Ovary (tissue), 9 donors: ENCODE results near the gene PRRG2. TPM values are rescaled to one million over a fixed set of nuclear protein-coding genes. Genes with fewer than 3 reads are reported as not detected.

Experiments used
- DNase-seq, 5 donors: peaks; one replicate each; pipeline ENCODE4 v3.0.0-alpha.2; 2019 to 2020
- H3K27ac ChIP-seq, 2 donors: fragments of 200-600 bp; one replicate each; pipeline versions ENCODE4 v1.5.1 to v1.8.0; 2019 to 2022
- H3K27me3 ChIP-seq: fragments of 200-600 bp; one replicate; pipeline ENCODE4 v1.8.0; 2022
- H3K36me3 ChIP-seq: fragments of 200-600 bp; sonication (generic); one replicate; pipeline ENCODE4 v1.5.1; 2019
- H3K4me1 ChIP-seq: one replicate; pipeline ENCODE4 v1.8.1; 2013; ENCODE audit warnings: mild to moderate bottlenecking, moderate library complexity; ENCODE audit not compliant: insufficient read depth
- H3K4me3 ChIP-seq: fragments of 200-600 bp; sonication (generic); one replicate; pipeline ENCODE4 v1.5.1; 2017
- H3K9me3 ChIP-seq, 2 donors: fragments of 200-600 bp in 1 of 2; sonication (generic) in 1 of 2; one replicate each; pipeline versions ENCODE4 v1.5.1 to v1.8.1; 2013 to 2019; ENCODE audit warnings: mild to moderate bottlenecking in 1 of 2, moderate library complexity in 1 of 2
- EP300 ChIP-seq: sonication (generic); formaldehyde crosslinking; IDR thresholded peaks from one replicate; pipeline ENCODE4 v1.6.1; 2017; ENCODE audit warnings: antibody characterized with exemption
- POLR2A ChIP-seq: fragments of 450-650 bp; IDR thresholded peaks from one replicate; pipeline ENCODE4 v1.6.1; 2017; ENCODE audit warnings: antibody characterized with exemption, mild to moderate bottlenecking, moderate library complexity
- WGBS, 3 donors: extraction: QIAGEN DNeasy Blood & Tissue Kit in 1 of 3; methylation state at CpG; one replicate each; pipeline versions ENCODE4 v1.1.5 to v1.1.7; 2013 to 2017; 5-methylcytosine and 5-hydroxymethylcytosine counted together
- intact Hi-C, 4 donors: fragments of 100-400 bp; cut with DNase I; formaldehyde crosslinking; loops; one replicate each; pipeline versions ENCODE4 v1.11.0 to v1.15.1; 2022 to 2023
- polyA plus RNA-seq, 2 donors: library from polyadenylated mRNA; stranded (reverse); fragments of 200-250 nt in 1 of 2; fragments of 350-450 nt in 1 of 2; fragmentation: Illumina TruSeq in 1 of 2; extraction: RNeasy Lipid Tissue Mini Kit (QIAGEN cat#74804) in 1 of 2; gene quantifications; one replicate each; pipeline ENCODE4 v1.2.3, GENCODE V29; 2013 to 2014
- total RNA-seq, 7 donors: library from RNA; depleted of rRNA in 2 of 7; stranded (reverse); fragments of >200 nt in 2 of 7; fragmentation: NEBNext Ultra II Directional in 3 of 7; extraction: Animal tissue kit (Norgen Biotek cat#: 25700) in 3 of 7; gene quantifications; one replicate each; pipeline versions ENCODE4 v1.1.0 to v1.2.4, GENCODE V29; 2016 to 2023
- TF ChIP-seq, protein P1 (sequence below), 3 donors: fragments of 450-650 bp in 2 of 3; fragments of 200-600 bp in 1 of 3; IDR thresholded peaks; one replicate each; pipeline versions ENCODE4 v1.5.1 to v1.8.0; 2016 to 2022; ENCODE audit warnings: antibody characterized with exemption in 3 of 3, mild to moderate bottlenecking in 1 of 3
- donor health status: DM: no; HTN: no; CAD: no; lungs with moderate emphysema.
- donor health status: DM: no; HTN: no; CAD: no.
- donor health status: Bipolar disorder and iron deficiency.
- donor health status: DM: yes; HTN: yes; CAD: no.
- donor health status: DM: no; HTN: no; CAD: no.
- donor health status: DM: yes; HTN: yes; CAD: no.

The PRRG2 gene
- total and polyA plus RNA-seq, 9 donors: 0.65 to 4.0 (median 1.1) TPM; not detected in 3

DNA sequence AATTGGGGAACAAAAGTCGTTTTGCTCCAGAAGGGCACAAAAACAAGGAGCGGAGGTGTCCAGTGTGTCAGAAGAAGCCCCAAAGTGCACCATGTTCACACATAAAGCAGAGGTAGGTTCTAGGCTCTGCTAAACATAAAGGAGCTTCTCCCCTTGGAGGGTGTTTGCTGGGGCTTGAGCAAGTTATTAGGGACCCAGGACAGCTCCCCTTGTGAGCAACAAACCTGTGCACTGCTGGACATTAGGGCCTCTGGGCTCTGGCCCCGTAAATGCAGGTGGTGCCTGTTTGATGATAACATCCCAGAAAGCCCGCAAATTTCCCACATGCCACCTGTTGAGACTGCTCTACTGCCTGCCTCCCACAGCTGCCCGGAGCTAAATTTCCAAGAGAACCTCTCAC lies 42.5 kb upstream of the PRRG2 start:
- intact Hi-C loops: no loop called here
- H3K4me1 ChIP-seq: peaks cover 3% of the 10 kb centered on the region
- no peak for DNase-seq
- no peaks in the 10 kb centered on the region for H3K27me3 ChIP-seq
- no peak overlapping the region for H3K27ac ChIP-seq
- H3K36me3 ChIP-seq: no peaks in the 10 kb centered on the region
- no peaks in the 10 kb centered on the region for H3K9me3 ChIP-seq
- 73 to 82% (median 77%) methylated on average over 5 of the region's 5 CpGs for WGBS, 3 donors
- no peak overlapping the region for H3K4me3 ChIP-seq
- TF ChIP-seq EP300 (no peak), POLR2A (no peak)
- TF ChIP-seq, protein P1, sequence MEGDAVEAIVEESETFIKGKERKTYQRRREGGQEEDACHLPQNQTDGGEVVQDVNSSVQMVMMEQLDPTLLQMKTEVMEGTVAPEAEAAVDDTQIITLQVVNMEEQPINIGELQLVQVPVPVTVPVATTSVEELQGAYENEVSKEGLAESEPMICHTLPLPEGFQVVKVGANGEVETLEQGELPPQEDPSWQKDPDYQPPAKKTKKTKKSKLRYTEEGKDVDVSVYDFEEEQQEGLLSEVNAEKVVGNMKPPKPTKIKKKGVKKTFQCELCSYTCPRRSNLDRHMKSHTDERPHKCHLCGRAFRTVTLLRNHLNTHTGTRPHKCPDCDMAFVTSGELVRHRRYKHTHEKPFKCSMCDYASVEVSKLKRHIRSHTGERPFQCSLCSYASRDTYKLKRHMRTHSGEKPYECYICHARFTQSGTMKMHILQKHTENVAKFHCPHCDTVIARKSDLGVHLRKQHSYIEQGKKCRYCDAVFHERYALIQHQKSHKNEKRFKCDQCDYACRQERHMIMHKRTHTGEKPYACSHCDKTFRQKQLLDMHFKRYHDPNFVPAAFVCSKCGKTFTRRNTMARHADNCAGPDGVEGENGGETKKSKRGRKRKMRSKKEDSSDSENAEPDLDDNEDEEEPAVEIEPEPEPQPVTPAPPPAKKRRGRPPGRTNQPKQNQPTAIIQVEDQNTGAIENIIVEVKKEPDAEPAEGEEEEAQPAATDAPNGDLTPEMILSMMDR (IDR thresholded peaks at IDR 0.05): no peak

DNA sequence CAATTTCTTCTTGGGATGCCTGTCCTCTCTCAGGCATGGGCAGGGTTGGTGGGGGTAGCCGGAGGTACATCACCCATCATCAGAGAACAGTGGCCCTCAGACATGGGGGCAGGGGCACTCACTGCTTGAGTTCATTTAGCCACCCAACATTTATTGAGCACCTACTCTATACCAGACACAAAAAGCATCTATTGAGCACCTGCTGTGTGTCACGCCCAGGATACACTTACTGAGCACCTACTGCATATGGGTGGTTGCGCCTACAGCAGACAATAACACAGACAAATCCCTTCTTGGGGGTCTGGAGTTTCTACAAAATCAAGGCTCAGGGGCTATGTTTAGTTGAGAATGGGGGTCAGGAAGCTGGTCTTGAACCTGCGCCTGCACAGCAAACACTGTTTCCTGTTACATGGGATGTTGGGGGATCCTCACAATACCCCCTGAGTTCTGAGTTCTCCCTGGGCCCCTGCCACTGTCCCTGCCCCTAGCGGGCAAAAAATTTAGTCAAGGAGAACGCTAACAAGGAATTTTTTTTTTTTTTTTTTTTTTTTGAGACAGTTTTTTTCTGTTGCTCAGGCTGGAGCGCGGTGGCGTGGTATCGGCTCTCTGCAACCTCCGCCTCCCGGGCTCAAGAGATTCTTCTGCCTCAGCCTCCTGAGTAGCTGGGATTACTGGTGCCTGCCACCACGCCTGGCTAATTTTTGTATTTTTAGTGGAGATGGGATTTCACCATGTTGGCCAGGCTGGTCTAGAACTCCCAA lies 41.7 kb upstream of the PRRG2 start:
- no peak overlapping the region for H3K4me3 ChIP-seq
- no peaks in the 10 kb centered on the region for H3K36me3 ChIP-seq
- H3K27ac ChIP-seq: no peak overlapping the region
- H3K9me3 ChIP-seq: no peaks in the 10 kb centered on the region
- intact Hi-C loops: no loop called here
- TF ChIP-seq EP300 (no peak), POLR2A (no peak)
- TF ChIP-seq, protein P1 (IDR thresholded peaks at IDR 0.05): no peak
- DNase-seq: no peak
- H3K27me3 ChIP-seq: no peaks in the 10 kb centered on the region
- 95 to 97% (median 96%) methylated on average over 13 of the region's 13 CpGs for WGBS, 3 donors
- H3K4me1 ChIP-seq: no peaks in the 10 kb centered on the region

DNA sequence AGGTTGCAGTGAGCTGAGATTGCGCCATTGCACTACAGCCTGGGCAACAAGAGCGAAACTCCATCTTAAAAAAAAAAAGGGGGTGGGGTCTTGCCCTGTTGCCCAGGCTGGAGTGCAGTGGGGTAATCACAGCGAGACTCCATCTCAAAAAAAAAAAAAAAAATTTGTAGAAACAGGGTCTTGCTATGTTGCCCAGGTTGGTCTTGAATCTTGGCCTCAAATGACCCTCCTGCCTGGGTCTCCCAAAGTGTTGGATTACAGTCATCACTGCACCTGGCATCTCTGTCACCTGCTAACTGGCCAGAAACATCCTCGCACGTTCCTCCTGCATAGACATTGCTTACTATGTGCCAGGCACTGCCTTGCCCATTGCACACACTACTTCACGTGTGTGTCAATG lies 39.2 kb upstream of the PRRG2 start:
- TF ChIP-seq, protein P1 (IDR thresholded peaks at IDR 0.05): no peak
- TF ChIP-seq EP300: no peak
- TF ChIP-seq POLR2A: no peak
- DNase-seq: no peak
- 89 to 92% (median 90%) methylated on average over 6 of the region's 6 CpGs for WGBS, 3 donors
- Histone ChIP-seq H3K9me3 (no peaks in the 10 kb centered on the region), H3K27ac (no peak overlapping the region), H3K4me3 (no peak overlapping the region), H3K27me3 (no peaks in the 10 kb centered on the region), H3K36me3 (no peaks in the 10 kb centered on the region), H3K4me1 (no peaks in the 10 kb centered on the region)
- intact Hi-C loops: loop anchor here in 1 of 4 donors (5.0 kb wide), 1 partner anchor 35 kb away; no protein-coding TSS in a partner anchor

DNA sequence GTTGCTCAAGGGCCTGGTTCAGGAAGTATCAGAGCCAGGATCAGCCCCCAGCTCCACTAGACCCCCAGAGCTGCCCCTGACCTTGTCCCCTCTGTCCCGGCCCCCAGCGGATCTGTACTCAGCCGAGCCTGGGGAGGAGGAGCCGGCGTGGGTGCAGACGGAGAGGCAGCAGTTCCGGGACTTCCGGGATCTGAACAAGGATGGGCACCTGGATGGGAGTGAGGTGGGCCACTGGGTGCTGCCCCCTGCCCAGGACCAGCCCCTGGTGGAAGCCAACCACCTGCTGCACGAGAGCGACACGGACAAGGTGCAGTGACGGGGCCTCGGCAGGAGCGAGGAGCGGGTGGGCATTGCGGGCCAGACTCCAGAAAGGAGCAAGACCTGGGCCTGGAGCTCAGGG lies 38.7 kb upstream of the PRRG2 start:
- Histone ChIP-seq H3K4me3 (no peak overlapping the region), H3K4me1 (no peaks in the 10 kb centered on the region), H3K27me3 (no peaks in the 10 kb centered on the region), H3K36me3 (no peaks in the 10 kb centered on the region), H3K9me3 (no peaks in the 10 kb centered on the region), H3K27ac (no peak overlapping the region)
- DNase-seq: no peak
- WGBS, 3 donors: 87 to 90% (median 90%) methylated on average over 16 of the region's 16 CpGs
- TF ChIP-seq, protein P1 (IDR thresholded peaks at IDR 0.05): no peak
- TF ChIP-seq EP300: no peak
- TF ChIP-seq POLR2A: no peak
- intact Hi-C loops: loop anchor here in 1 of 4 donors (5.0 kb wide), 1 partner anchor 35 kb away; no protein-coding TSS in a partner anchor
